Calu3 (cell line): ENCODE results near the gene CEP128. TPM values are rescaled to one million over a fixed set of nuclear protein-coding genes. Genes with fewer than 3 reads are reported as not detected.

Source experiments
- BruUV-seq: library from RNA; stranded (reverse); fragments of 400-500 nt; replicated peaks from 2 replicates; lab custom pipeline; 2021; lab: Mats Ljungman, UMichigan
- CTCF ChIA-PET: fragments of 300-600 bp; sonication (Branson Sonifier 250); formaldehyde crosslinking; loops from one replicate; lab custom pipeline; 2022; ENCODE audit warnings: antibody characterized with exemption; lab: Charles Lee
- DNase-seq: peaks from one replicate; pipeline ENCODE4 v3.0.0; 2022
- H3K27ac Mint-ChIP-seq: one replicate; pipeline ENCODE4 v1.8.0; 2022; ENCODE audit warnings: mixed read lengths; ENCODE audit not compliant: unreplicated experiment
- H3K27me3 Mint-ChIP-seq: one replicate; pipeline ENCODE4 v1.8.0; 2022; ENCODE audit warnings: mixed read lengths; ENCODE audit not compliant: unreplicated experiment
- H3K36me3 Mint-ChIP-seq: one replicate; pipeline ENCODE4 v1.8.0; 2022; ENCODE audit warnings: mild to moderate bottlenecking, moderate library complexity, mixed read lengths; ENCODE audit not compliant: insufficient read depth, unreplicated experiment
- H3K4me1 Mint-ChIP-seq: one replicate; pipeline ENCODE4 v1.8.0; 2022; ENCODE audit warnings: mild to moderate bottlenecking, low read depth, mixed read lengths; ENCODE audit not compliant: unreplicated experiment
- H3K4me3 Mint-ChIP-seq: one replicate; pipeline ENCODE4 v1.8.0; 2022; ENCODE audit warnings: mild to moderate bottlenecking, low read depth, moderate library complexity, mixed read lengths; ENCODE audit not compliant: unreplicated experiment
- H3K9me3 Mint-ChIP-seq: one replicate; pipeline ENCODE4 v1.8.0; 2022; ENCODE audit warnings: low read depth, mixed read lengths; ENCODE audit not compliant: unreplicated experiment
- CTCF ChIP-seq: fragments of 200-600 bp; IDR thresholded peaks from one replicate; pipeline ENCODE4 v1.8.0; 2022; ENCODE audit warnings: antibody characterized with exemption; ENCODE audit not compliant: unreplicated experiment
- intact Hi-C: fragments of 100-400 bp; cut with micrococcal nuclease; formaldehyde crosslinking; loops from one replicate; pipeline ENCODE4 v1.10.0; 2022; ENCODE audit not compliant: unreplicated experiment
- total RNA-seq: library from RNA; stranded (reverse); gene quantifications from 2 replicates; pipeline ENCODE4 v1.2.3, GENCODE V29; 2022

CEP128 gene
- total RNA-seq, 1 experiment from 2014 or later, result 22.9 TPM

- TF ChIP-seq CTCF, result no peak
- H3K27me3 Mint-ChIP-seq, result peaks cover 64% of the 10 kb centered on the region
- H3K4me3 Mint-ChIP-seq, result no peak overlapping the region
- no TSS peak for BruUV-seq
- DNase-seq, result no peak
- no peaks in the 10 kb centered on the region for H3K9me3 Mint-ChIP-seq
- no peak overlapping the region for H3K27ac Mint-ChIP-seq
- intact Hi-C loops, result no loop called here
- no peaks in the 10 kb centered on the region for H3K4me1 Mint-ChIP-seq
- CTCF ChIA-PET, result interaction anchor here (0.8 kb wide), 1 partner anchor 9 kb away, joined by 3 read pairs; no protein-coding TSS in a partner anchor
- H3K36me3 Mint-ChIP-seq, result no peaks in the 10 kb centered on the region
Measured at GRCh38 chr14:80973931-80974641, 32.5 kb upstream of the CEP128 start.

- no peak for TF ChIP-seq CTCF
- peaks cover 51% of the 10 kb centered on the region for H3K27me3 Mint-ChIP-seq
- H3K27ac Mint-ChIP-seq, result no peak overlapping the region
- no peaks in the 10 kb centered on the region for H3K4me1 Mint-ChIP-seq
- H3K9me3 Mint-ChIP-seq, result no peaks in the 10 kb centered on the region
- intact Hi-C loops, result no loop called here
- CTCF ChIA-PET, result no interaction called here
- H3K4me3 Mint-ChIP-seq, result no peak overlapping the region
- no peak for DNase-seq
- no TSS peak for BruUV-seq
- H3K36me3 Mint-ChIP-seq, result no peaks in the 10 kb centered on the region
Measured at GRCh38 chr14:80965037-80965436, 23.5 kb upstream of the CEP128 start.

- no peak for DNase-seq
- H3K4me1 Mint-ChIP-seq, result no peaks in the 10 kb centered on the region
- H3K4me3 Mint-ChIP-seq, result no peak overlapping the region
- H3K36me3 Mint-ChIP-seq, result peaks cover 5% of the 10 kb centered on the region
- BruUV-seq, result no TSS peak
- H3K27ac Mint-ChIP-seq, result no peak overlapping the region
- intact Hi-C loops, result no loop called here
- no peaks in the 10 kb centered on the region for H3K9me3 Mint-ChIP-seq
- H3K27me3 Mint-ChIP-seq, result peaks cover 56% of the 10 kb centered on the region
- CTCF ChIA-PET, result no interaction called here
- no peak for TF ChIP-seq CTCF
Measured at GRCh38 chr14:80959496-80959895, 18.0 kb upstream of the CEP128 start.

- Mint-ChIP-seq H3K27ac (no peak overlapping the region), H3K4me1 (no peaks in the 10 kb centered on the region), H3K27me3 (peaks cover 57% of the 10 kb centered on the region), H3K4me3 (no peak overlapping the region), H3K9me3 (no peaks in the 10 kb centered on the region), H3K36me3 (peaks cover 5% of the 10 kb centered on the region)
- intact Hi-C loops, result no loop called here
- CTCF ChIA-PET, result no interaction called here
- TF ChIP-seq CTCF, result no peak
- no peak for DNase-seq
- BruUV-seq, result no TSS peak
Measured at GRCh38 chr14:80958939-80959338, 17.4 kb upstream of the CEP128 start.
